AG10803 (cell line): Measurements from ENCODE around the gene MUSK.

Source experiments
- DNase-seq: peaks from one replicate; pipeline ENCODE4 v3.0.0; 2010; ENCODE audit warnings: low read depth
- H3K4me3 ChIP-seq: 2 replicates; pipeline ENCODE4 v1.5.1; 2011; ENCODE audit warnings: mild to moderate bottlenecking, low read length, control low read depth
- CTCF ChIP-seq: conservative IDR thresholded peaks from 2 replicates; pipeline ENCODE4 v1.5.1; 2011; ENCODE audit warnings: mild to moderate bottlenecking, low read length, control low read depth, inconsistent platforms

The MUSK gene

GRCh38 chr9:110808599-110808980, 140.0 kb downstream of the MUSK start:
- TF ChIP-seq CTCF: no peak
- H3K4me3 ChIP-seq: no peak overlapping the region
- no peak for DNase-seq

- DNase-seq: no peak
- TF ChIP-seq CTCF: no peak
- H3K4me3 ChIP-seq: no peak overlapping the region
Measured at GRCh38 chr9:110809038-110809595, 140.5 kb downstream of the MUSK start.

- no peak for DNase-seq
- TF ChIP-seq CTCF: no peak
- H3K4me3 ChIP-seq: no peak overlapping the region
Measured at GRCh38 chr9:110810262-110810976, 141.8 kb downstream of the MUSK start.

- H3K4me3 ChIP-seq: no peak overlapping the region
- no peak for DNase-seq
- no peak for TF ChIP-seq CTCF
Measured at GRCh38 chr9:110812886-110813285, 144.3 kb downstream of the MUSK start.

- no peak overlapping the region for H3K4me3 ChIP-seq
- TF ChIP-seq CTCF: no peak
- DNase-seq: no peak
Measured at GRCh38 chr9:110814159-110814558, 145.6 kb downstream of the MUSK start.

- H3K4me3 ChIP-seq: no peak overlapping the region
- peak; percentile 50 for DNase-seq
- no peak for TF ChIP-seq CTCF
Measured at GRCh38 chr9:110815361-110815760, 146.8 kb downstream of the MUSK start.

GRCh38 chr9:110820381-110820780, 151.8 kb downstream of the MUSK start:
- TF ChIP-seq CTCF: no peak
- no peak overlapping the region for H3K4me3 ChIP-seq
- DNase-seq: no peak
